ENCODE data around the gene TMEM44. TPM values are rescaled to one million over a fixed set of nuclear protein-coding genes. Genes with fewer than 3 reads are reported as not detected.

The TMEM44 gene
- total and polyA plus RNA-seq, 7 experiments from 2014 or later: 0.33 to 2.6 (median 1.3) TPM

DNA sequence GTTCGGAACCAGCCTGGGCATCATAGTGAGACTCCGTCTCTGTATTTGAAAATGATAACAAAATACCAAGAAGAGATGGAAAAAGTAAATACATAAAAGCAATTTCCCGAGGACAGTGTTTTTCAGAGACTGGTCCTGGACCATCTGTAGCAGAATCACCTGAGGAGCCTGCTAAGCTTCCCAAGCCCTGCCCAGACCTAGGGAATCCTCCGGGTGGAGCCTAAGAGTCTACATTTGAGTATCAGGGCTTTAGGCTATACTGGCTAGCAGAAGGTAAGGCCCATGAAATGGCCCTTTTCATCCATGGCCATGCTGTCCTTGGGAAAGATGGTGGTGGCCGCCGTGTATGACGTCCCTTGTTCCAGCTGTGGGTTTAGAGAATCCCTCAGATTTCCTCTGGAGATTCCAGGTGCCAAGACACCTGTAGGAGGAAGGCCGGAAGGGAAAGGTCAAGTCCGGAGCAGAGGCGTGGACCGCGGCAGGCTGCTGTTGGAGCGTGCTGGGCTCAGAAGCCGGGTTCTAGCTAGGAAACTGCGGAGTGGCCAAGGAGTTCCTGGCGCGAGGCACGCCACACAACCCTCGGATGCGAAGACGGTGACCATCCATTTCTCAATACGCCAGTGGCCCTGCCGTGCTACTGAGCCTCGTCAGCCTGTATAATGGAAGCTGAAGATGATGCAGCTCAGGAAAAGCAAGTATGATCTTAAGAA is 50.9 kb downstream of the TMEM44 start:
- H3K27me3 Mint-ChIP-seq: peaks cover 0 to 2% (median 0%) of the 10 kb centered on the region in 5 donors
- no peaks in the 10 kb centered on the region for H3K36me3 ChIP-seq (ENCODE audit: control insufficient read depth in 2 of 3, insufficient read depth in 3 of 3, low read length in 3 of 3)

DNA sequence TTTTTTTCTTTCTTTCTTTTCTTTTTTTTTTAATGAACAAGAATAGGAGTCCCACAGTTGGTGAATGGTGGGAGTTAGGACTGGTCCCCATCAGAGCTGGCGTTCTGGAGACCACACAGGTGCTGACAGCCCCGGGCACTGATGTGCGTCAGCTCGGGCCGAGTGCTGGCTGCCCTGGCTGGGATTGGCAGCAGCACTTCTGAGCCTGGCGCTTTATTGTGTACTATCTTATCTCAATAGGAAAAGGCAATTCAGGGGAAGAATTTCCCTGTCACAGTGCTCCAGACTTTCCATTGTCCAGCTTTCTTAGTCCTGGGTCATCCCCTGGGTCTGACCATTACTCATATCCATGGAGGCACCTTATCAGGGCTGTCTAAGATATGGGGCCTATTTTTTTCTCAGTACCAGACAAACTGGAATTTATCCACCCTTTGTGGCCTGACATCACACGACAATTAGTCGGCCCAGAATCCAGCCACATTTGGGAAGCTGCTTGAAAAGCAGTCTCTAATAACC is 54.1 kb downstream of the TMEM44 start:
- Mint-ChIP-seq H3K4me3 (no peak overlapping the region), H3K4me1 (peaks cover 1 to 5% (median 3%) of the 10 kb centered on the region in 7 donors), H3K9me3 (peaks cover 0 to 7% (median 3%) of the 10 kb centered on the region in 11 donors), H3K36me3 (no peaks in the 10 kb centered on the region), H3K27me3 (peaks cover 0 to 8% (median 0%) of the 10 kb centered on the region in 5 donors), H3K27ac (no peak overlapping the region)
- intact Hi-C loops (cut with micrococcal nuclease): no loop called here
- CTCF ChIA-PET: no interaction called here
- Histone ChIP-seq H3K4me3 (ENCODE audit: low read length) (no peak overlapping the region), H3K27me3 (ENCODE audit: control insufficient read depth in 2 of 2, insufficient read depth in 2 of 2, low read length in 2 of 2) (no peaks in the 10 kb centered on the region), H3K9me3 (ENCODE audit: control insufficient read depth in 2 of 3, low read length in 3 of 3) (no peaks in the 10 kb centered on the region), H3K27ac (ENCODE audit: low read depth, low read length) (no peak overlapping the region), H3K36me3 (ENCODE audit: control insufficient read depth in 2 of 3, insufficient read depth in 3 of 3, low read length in 3 of 3) (no peaks in the 10 kb centered on the region), H3K4me1 (ENCODE audit: control insufficient read depth in 2 of 2, insufficient read depth in 2 of 2, low read length in 2 of 2) (peaks cover 2 to 5% of the 10 kb centered on the region in 2 donors)
- no peak for ATAC-seq
- no peak for DNase-seq
- POLR2A ChIA-PET: interaction anchor here (1.1 kb wide), 1 partner anchor 95 kb away, joined by 3 read pairs; no protein-coding TSS in a partner anchor

More for the DNA sequence above, 50.9 kb downstream of the TMEM44 start:
- Histone ChIP-seq H3K27me3 (ENCODE audit: control insufficient read depth in 2 of 2, insufficient read depth in 2 of 2, low read length in 2 of 2) (no peaks in the 10 kb centered on the region), H3K4me1 (ENCODE audit: control insufficient read depth in 2 of 2, insufficient read depth in 2 of 2, low read length in 2 of 2) (peaks cover 8 to 11% of the 10 kb centered on the region in 2 donors), H3K4me3 (ENCODE audit: low read length) (no peak overlapping the region), H3K27ac (ENCODE audit: low read depth, low read length) (no peak overlapping the region), H3K9me3 (ENCODE audit: control insufficient read depth in 2 of 3, low read length in 3 of 3) (no peaks in the 10 kb centered on the region)
- Mint-ChIP-seq H3K9me3 (peaks cover 2 to 34% (median 15%) of the 10 kb centered on the region in 11 donors), H3K27ac (peak overlapping the region in 4 of 9 donors; percentile 33 to 75 (median 52)), H3K4me1 (peaks cover 9 to 27% (median 12%) of the 10 kb centered on the region in 7 donors), H3K4me3 (peak overlapping the region in 9 of 10 donors; percentile 14 to 70 (median 43)), H3K36me3 (peaks cover 7 to 18% (median 12%) of the 10 kb centered on the region in 5 donors)
- intact Hi-C loops (cut with micrococcal nuclease): loop anchor here (2.0 to 10.0 kb wide), 5 partner anchors 90 to 990 kb away; partner anchors contain the start of genes GP5 (in 2 of the 2), HES1 (in 1 of the 2), LSG1 (in 1 of the 2) and OPA1 (in 1 of the 2)
- ChIA-PET POLR2A (interaction anchor here (0.6 to 2.2 kb wide), 4 partner anchors 12 to 185 kb away, joined by 3 to 12 read pairs (median 6); no protein-coding TSS in a partner anchor), CTCF (interaction anchor here (0.6 kb wide), 1 partner anchor 12 kb away, joined by 3 read pairs; no protein-coding TSS in a partner anchor)
- ATAC-seq: no peak
- no peak for DNase-seq

- POLR2A ChIA-PET: no interaction called here
- H3K4me1 Mint-ChIP-seq: peaks cover 0 to 8% (median 0%) of the 10 kb centered on the region in 7 donors
- peaks cover 0 to 2% of the 10 kb centered on the region in 2 donors for H3K4me1 ChIP-seq (ENCODE audit: control insufficient read depth in 2 of 2, insufficient read depth in 2 of 2, low read length in 2 of 2)
- H3K27me3 Mint-ChIP-seq: peaks cover 3 to 15% (median 7%) of the 10 kb centered on the region in 5 donors
- intact Hi-C loops (cut with micrococcal nuclease): no loop called here
- H3K27ac Mint-ChIP-seq: no peak overlapping the region
- no peaks in the 10 kb centered on the region for H3K9me3 ChIP-seq (ENCODE audit: control insufficient read depth in 2 of 3, low read length in 3 of 3)
- no peak overlapping the region for H3K4me3 ChIP-seq (ENCODE audit: low read length)
- no peaks in the 10 kb centered on the region for H3K36me3 ChIP-seq (ENCODE audit: control insufficient read depth in 2 of 3, insufficient read depth in 3 of 3, low read length in 3 of 3)
- no peak overlapping the region for H3K4me3 Mint-ChIP-seq
- CTCF ChIA-PET: interaction anchor here (0.5 kb wide), 1 partner anchor 107 kb away, joined by 3 read pairs; no protein-coding TSS in a partner anchor
- peak; percentile 43 for ATAC-seq
- DNase-seq: no peak
- H3K27me3 ChIP-seq (ENCODE audit: control insufficient read depth in 2 of 2, insufficient read depth in 2 of 2, low read length in 2 of 2): no peaks in the 10 kb centered on the region
- no peak overlapping the region for H3K27ac ChIP-seq (ENCODE audit: low read depth, low read length)
- no peaks in the 10 kb centered on the region for H3K36me3 Mint-ChIP-seq
- peaks cover 0 to 4% (median 0%) of the 10 kb centered on the region in 11 donors for H3K9me3 Mint-ChIP-seq
Measured at GRCh38 chr3:194577986-194578905, 55.0 kb downstream of the TMEM44 start.

DNA sequence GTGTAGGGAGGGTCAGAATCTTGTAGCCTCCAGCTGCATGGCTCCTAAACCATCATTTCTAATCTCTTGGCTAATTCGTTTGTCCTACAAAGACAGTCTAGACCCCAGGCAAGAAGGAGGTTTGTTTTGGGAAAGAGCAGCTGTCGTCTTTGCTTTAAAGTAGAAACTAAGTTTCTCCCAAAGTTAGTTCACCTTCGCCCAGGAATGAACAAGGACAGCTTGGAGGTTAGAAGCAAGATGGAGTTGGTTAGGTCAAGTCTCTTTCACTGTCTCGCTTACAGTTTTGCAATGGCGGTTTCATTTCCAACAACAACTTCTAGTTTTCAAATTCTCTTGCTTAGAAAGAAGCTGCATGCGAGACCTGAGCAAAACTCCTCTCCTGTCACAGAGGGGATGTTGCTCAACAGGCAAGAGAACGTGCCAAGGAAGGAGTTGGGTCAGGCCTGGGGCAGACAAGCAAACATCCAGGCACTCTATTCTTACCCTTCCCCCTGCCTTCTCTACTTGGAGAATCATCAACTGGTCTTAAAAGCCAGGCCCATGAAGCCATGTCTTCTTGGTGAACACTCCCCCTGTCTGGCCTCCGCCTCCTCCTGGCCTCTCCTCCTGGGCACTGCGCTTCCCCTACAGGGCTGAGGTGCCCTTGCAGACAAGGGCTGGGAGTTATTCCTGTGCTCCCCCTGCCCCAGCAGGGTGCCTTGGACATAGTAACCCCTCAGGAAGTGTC is 57.6 kb downstream of the TMEM44 start:
- no peak overlapping the region for H3K27ac Mint-ChIP-seq
- H3K9me3 Mint-ChIP-seq: no peaks in the 10 kb centered on the region
- no peaks in the 10 kb centered on the region for H3K36me3 ChIP-seq (ENCODE audit: control insufficient read depth in 2 of 3, insufficient read depth in 3 of 3, low read length in 3 of 3)
- no peaks in the 10 kb centered on the region for H3K4me1 ChIP-seq (ENCODE audit: control insufficient read depth in 2 of 2, insufficient read depth in 2 of 2, low read length in 2 of 2)
- H3K27me3 ChIP-seq (ENCODE audit: control insufficient read depth in 2 of 2, insufficient read depth in 2 of 2, low read length in 2 of 2): no peaks in the 10 kb centered on the region
- H3K27ac ChIP-seq (ENCODE audit: low read depth, low read length): no peak overlapping the region
- DNase-seq: no peak
- H3K4me3 Mint-ChIP-seq: no peak overlapping the region
- peak; percentile 19 for ATAC-seq
- no peaks in the 10 kb centered on the region for H3K36me3 Mint-ChIP-seq
- H3K27me3 Mint-ChIP-seq: peaks cover 15 to 30% (median 24%) of the 10 kb centered on the region in 5 donors
- CTCF ChIA-PET: interaction anchor here (0.7 kb wide), 1 partner anchor 138 kb away, joined by 3 read pairs; no protein-coding TSS in a partner anchor
- peaks cover 0 to 17% (median 0%) of the 10 kb centered on the region in 7 donors for H3K4me1 Mint-ChIP-seq
- H3K4me3 ChIP-seq (ENCODE audit: low read length): no peak overlapping the region
- POLR2A ChIA-PET: interaction anchor here (0.6 kb wide), 1 partner anchor 554 kb away, joined by 3 read pairs; no protein-coding TSS in a partner anchor
- intact Hi-C loops (cut with micrococcal nuclease): no loop called here
- no peaks in the 10 kb centered on the region for H3K9me3 ChIP-seq (ENCODE audit: control insufficient read depth in 2 of 3, low read length in 3 of 3)

- DNase-seq: no peak
- H3K27ac ChIP-seq (ENCODE audit: low read depth, low read length): no peak overlapping the region
- ChIA-PET POLR2A (interaction anchor here (0.9 kb wide), 1 partner anchor 102 kb away, joined by 3 read pairs; no protein-coding TSS in a partner anchor), CTCF (interaction anchor here (0.6 to 3.6 kb wide), 4 partner anchors 29 to 136 kb away, joined by 3 to 23 read pairs (median 4); no protein-coding TSS in a partner anchor)
- no peak for ATAC-seq
- H3K4me3 ChIP-seq (ENCODE audit: low read length): no peak overlapping the region
- Mint-ChIP-seq H3K9me3 (no peaks in the 10 kb centered on the region), H3K36me3 (no peaks in the 10 kb centered on the region), H3K4me1 (peaks cover 0 to 17% (median 0%) of the 10 kb centered on the region in 7 donors), H3K27me3 (peaks cover 15 to 30% (median 24%) of the 10 kb centered on the region in 5 donors), H3K27ac (peak overlapping the region in 1 of 9 donors; percentile 14), H3K4me3 (no peak overlapping the region)
- intact Hi-C loops (cut with micrococcal nuclease): loop anchor here in 1 of 2 donors (5.0 kb wide), 1 partner anchor 243 kb away; no protein-coding TSS in a partner anchor
- H3K9me3 ChIP-seq (ENCODE audit: control insufficient read depth in 2 of 3, low read length in 3 of 3): no peaks in the 10 kb centered on the region
- H3K36me3 ChIP-seq (ENCODE audit: control insufficient read depth in 2 of 3, insufficient read depth in 3 of 3, low read length in 3 of 3): no peaks in the 10 kb centered on the region
- no peaks in the 10 kb centered on the region for H3K4me1 ChIP-seq (ENCODE audit: control insufficient read depth in 2 of 2, insufficient read depth in 2 of 2, low read length in 2 of 2)
- no peaks in the 10 kb centered on the region for H3K27me3 ChIP-seq (ENCODE audit: control insufficient read depth in 2 of 2, insufficient read depth in 2 of 2, low read length in 2 of 2)
Measured at GRCh38 chr3:194574639-194575483, 58.4 kb downstream of the TMEM44 start.
